GM21367 (cell line): Measurements from ENCODE around the gene TNXB.
"Not testable (repeated sequence)": the region's sequence is repeated elsewhere in the genome, so short reads cannot be mapped to it uniquely, and the experiment has no call there.

Experiments used
- ATAC-seq: cut with Tn5 transposase; IDR thresholded peaks from one replicate; pipeline ENCODE4 v1.9.1; 2021; ENCODE audit not compliant: unreplicated experiment

TNXB gene

GRCh38 chr6:32086661-32087573, 22.2 kb downstream of the TNXB start:
- no peak for ATAC-seq

GRCh38 chr6:32085759-32086459, 23.2 kb downstream of the TNXB start:
- no peak for ATAC-seq

DNA sequence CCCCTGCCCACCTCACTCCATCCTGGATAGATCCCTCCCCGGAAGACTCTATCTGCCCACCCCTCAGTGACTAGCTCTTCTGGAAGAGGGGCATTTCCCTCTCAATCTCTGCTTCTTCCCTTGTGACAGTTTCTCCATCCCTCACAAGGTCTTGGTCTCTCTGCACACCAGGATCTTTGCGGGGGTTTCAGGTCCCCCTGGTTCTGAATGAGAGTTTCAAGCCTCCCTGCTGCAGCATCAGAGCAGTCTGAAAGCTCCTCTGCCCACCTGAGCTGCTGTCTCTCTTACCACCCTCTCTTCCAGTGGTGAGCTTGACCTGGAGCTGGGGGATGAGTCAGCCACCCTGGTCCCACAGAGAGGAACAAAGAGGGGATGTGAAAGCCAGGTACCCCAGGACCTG, 24.4 kb downstream of the TNXB start:
- ATAC-seq: no peak

DNA sequence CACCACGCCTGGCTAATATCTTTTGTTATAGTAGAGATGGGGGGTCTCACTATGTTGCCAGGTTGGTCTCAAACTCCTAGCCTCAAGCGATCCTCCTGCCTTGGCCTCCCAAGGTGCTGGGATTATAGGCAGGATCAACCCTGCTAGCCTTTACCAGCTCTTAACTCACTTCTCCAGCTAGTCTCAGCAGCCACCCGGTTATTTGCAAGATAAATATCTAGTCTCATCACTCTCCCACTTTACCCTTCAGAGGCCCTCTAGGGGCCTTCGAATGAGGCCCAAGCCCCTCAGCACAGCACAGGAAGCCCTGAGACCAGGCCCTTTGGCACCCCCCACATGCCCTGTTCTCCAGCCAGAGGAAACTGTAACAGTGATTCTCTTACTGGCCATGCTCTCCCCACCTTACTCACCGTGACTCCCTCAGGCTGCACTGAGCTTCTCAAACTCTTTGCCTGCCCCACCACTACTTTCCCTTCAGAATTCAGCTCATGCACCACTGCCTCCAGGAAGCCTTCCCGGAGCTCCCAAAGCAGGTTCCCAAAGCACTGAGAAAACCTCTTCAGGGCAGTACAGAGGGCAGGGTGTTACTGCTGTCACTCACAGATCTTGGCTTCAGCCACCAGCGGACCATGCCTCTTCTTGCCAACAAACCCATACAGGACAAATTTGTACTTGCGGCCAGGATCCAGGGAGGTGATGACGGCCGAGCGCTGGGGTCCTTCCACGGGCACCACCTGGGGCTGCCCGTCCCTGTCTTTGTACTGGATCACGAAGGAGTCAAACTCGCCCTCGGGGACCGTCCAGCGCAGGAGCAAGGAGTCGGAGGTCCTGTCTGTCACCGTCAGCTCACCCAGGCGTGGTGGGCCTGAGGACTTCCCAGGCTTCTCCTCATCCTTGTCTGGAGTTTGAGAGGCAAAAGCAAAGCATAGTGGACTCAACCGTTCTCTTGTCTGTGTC, 25.0 kb downstream of the TNXB start:
- no peak for ATAC-seq

DNA sequence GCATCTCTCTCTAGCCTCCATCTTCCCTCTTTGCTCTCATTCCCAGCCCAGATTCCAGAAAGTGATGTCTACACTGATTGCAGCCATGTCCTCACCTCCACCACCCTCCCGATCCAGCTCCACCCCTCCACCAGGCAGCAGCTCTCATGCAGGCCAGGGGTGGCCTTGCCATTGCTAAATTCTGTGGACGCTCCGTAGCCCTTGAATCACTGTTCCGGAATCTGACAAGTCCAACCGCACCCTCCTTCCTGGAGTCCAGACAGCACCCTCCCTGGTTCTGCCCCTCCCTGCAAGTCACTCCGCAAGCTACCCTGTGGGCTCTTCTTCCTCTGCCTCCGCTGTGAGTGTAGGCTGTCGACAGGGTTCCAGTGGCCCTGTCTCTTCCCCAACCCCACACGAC, 26.2 kb downstream of the TNXB start:
- ATAC-seq: no peak

DNA sequence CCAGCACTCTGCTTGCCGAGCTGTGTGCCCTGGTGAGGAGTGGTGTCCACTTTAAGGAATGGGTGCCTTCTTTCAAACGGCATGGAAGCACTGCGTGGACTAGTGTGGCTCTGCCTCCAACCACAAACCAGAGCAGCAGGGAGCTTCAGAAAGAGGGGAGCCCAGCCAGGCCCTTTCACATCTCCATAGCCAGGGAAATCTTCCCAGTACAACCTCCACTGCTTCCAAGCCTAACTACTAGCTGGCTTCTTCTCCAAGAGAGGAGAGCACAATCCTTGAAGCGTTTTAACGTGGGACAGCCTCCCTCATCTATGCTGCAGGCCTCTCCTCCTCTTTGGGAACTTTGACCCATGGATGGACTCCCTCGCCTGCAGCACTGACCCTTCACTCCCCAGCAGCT, 26.7 kb downstream of the TNXB start:
- ATAC-seq: no peak

DNA sequence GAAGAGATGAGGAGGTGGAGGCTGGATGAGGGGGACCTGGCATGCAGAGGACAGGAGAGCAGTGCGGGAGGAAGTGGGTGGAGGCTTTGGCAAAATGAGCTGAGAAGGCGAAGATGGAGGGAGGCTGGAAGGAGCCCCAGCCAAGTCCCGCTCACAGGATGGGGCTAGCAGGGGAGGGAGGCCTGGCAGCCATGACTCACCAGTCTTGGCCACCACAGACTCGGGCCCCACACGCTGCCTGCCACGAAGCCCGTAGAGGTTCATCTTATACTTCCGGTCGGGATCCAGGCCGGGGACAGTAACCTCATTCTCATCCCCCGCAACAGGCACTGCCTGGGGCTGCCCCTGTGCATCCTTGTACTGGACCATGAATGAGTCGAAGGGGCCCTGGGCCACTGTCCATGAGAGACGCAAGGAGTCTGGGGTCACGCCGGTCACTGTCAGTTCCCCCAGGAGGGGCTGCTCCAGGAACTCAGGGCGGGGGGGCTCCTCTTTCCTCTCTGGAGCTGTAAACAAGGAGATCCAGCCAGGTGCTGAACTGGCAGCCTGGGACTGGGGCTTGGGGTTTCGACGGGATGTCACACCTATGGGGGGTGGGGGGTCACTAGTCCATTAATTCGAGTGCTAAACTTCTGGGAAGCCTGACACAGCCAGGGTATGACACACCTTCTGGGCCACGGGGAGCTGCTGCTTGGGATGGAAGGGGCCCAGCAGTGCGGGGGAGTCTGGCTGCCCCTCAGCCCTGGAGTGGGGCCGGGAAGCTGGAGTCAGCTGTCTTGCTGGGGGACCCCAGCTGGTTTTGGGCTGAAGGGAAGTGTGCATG, 27.8 kb downstream of the TNXB start:
- no peak for ATAC-seq

DNA sequence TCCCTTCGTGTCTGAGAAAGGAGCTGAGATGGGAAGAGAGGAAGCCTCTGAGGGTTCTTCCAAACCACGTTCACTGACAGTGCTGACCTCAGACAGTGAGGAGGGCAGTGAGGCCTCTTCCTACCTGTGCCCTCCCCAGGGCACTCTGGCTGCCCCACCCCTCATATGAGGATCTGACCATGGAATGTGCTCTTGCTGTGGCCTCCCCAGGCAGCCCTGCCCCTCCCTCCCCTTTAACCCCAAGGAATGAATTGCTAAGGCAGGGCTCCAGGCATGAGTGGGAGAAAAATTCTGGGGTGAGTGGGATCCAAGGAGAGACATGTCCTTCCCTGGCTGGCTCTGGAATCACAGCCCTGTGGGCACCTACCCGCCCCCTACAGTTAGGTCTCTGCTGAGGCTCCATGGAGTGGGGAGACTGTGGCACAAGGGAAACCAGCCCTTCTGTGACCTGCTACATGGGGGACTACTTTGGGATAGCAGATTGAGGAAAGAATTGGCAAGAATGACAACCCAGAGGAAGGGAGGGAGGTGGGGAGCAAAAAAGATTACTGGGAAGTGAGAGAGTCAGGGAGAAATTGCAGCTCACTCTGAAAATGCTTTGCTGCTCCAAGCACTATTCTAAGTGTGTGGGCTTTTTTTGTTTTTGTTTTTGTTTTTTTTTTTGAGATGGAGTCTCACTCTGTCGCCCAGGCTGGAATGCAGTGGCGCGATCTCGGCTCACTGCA, 29.4 kb downstream of the TNXB start:
- no peak for ATAC-seq

DNA sequence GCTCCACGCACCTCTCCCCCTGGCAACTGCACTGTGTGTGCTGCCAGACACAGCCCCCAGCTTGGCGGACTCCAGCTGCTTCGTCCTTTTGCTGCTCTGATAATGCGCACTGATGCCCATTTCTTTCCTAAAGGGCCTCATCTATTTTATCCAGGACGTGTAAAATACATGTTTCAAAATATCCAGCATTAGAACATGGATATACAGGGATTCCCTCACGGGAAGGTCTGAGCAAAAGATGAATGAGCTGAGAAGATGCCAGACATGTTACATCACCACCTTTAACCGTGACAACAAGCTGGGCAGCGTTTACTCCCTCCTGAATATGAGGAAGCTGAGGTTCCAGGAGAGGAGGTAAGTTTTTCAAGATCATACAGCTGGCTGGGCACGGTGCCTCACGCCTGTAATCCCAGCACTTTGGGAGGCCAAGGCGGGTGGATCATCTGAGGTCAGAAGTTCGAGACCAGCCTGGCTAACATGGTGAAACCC, 32.8 kb downstream of the TNXB start:
- ATAC-seq: no peak

- ATAC-seq: no peak
Observed at GRCh38 chr6:32075781-32076180, 33.4 kb downstream of the TNXB start.

DNA sequence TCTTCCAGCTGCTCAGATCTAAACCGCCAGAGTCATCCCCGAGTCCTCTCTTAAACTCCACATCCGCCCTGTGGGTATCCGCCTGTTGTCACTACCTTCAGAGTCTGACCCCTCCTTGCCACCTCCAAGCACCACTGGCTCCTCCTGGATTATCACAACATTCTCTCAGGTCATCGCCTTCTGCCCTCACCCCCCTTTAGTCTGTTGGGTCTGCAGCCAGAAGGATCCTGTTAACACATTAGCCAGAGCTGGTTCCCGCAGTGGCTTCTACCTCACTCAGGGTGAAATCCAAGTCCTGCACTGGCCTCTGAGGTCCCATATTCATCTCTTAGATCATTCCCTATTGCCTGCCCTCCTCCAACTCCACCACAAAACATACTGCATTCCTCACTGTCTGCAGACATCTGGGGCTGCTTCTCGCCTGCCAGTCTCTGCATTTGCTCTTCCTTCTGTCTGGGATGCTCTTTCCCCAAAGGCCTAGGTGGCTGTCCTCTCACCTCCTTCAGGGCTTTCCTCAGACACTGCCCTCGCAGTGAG, 34.1 kb downstream of the TNXB start:
- ATAC-seq: no peak

GRCh38 chr6:32073613-32074012, 35.5 kb downstream of the TNXB start:
- no peak for ATAC-seq

- no peak for ATAC-seq
Observed at GRCh38 chr6:32073101-32073500, 36.0 kb downstream of the TNXB start.

DNA sequence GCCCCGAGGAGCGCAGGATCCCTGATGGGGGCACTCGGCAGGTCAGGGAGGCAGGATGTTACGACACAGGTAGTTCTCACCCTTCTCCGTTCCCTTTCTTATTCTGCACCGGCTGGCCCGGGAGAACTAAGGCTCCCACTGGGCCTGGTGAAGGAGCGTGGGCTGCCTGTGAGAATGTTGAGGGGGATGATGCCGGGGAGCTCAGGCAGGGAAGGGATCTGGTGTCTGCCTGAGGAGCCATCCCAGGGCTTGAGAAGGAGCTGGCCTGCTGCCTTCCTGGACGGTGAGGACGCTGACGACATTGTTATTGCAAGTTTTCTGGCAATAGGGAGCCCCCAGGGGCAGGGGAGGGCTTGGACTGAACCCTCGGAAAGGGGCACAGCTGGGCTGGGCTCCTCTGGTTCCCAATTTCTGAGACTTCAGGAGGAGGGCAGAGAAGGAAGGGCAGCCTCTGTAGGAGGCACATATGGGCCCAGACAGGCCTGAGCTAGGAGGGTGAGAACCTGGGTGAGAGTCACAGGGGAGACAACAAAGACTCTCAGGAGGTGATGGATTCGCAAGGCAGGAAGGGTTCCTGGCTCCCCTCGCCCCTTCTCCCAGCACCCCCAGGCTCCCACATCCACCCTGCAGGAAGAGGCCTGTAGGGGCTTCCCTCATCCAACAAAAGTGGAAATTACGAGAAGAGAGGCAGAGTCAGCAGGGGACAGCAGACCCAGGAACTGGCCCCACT, 38.2 kb downstream of the TNXB start:
- ATAC-seq: no peak

- ATAC-seq: no peak
Observed at GRCh38 chr6:32069878-32070515, 39.1 kb downstream of the TNXB start.

- no peak for ATAC-seq
Observed at GRCh38 chr6:32069460-32069859, 39.7 kb downstream of the TNXB start.

DNA sequence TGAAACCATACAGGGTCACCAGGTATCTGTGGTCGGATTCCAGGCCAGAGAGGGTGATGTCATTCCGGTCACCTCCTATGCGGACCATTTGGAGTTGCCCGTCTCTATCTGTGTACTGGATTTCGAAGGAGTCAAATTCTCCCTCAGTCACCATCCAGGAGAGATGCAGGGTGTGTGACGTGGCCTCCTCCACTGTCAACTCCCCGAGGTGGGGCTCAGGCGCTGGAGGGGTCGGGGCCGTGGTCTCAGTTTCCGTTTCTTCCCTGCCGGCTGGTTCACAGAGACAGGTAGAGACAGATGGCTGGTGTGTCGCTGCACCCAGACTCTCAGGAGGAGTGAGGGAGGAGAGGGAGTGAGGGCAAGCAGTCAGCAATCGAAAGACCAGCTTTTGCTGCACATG, 40.3 kb downstream of the TNXB start:
- ATAC-seq: no peak

GRCh38 chr6:32068315-32068714, 40.8 kb downstream of the TNXB start:
- ATAC-seq: not testable (repeated sequence)
